GM18498 (cell line): ENCODE results near the gene ARSG.
"Not testable (repeated sequence)": the region's sequence is repeated elsewhere in the genome, so short reads cannot be mapped to it uniquely, and the experiment has no call there.

Experiments used
- ATAC-seq: cut with Tn5 transposase; IDR thresholded peaks from one replicate; pipeline ENCODE4 v1.9.1; 2021; ENCODE audit warnings: mild to moderate bottlenecking, moderate library complexity; ENCODE audit not compliant: unreplicated experiment

ARSG gene

GRCh38 chr17:68391561-68392268, 100.4 kb downstream of the ARSG start:
- ATAC-seq = no peak

- ATAC-seq = no peak
These were observed 103.5 kb downstream of the ARSG start for GRCh38 chr17:68394608-68395331.

GRCh38 chr17:68396226-68397107, 105.2 kb downstream of the ARSG start:
- no peak for ATAC-seq

GRCh38 chr17:68397108-68397536, 105.8 kb downstream of the ARSG start:
- no peak for ATAC-seq

- ATAC-seq = peak; percentile 90
These were observed 107.7 kb downstream of the ARSG start for GRCh38 chr17:68398691-68399637.

GRCh38 chr17:68399638-68400403, 108.5 kb downstream of the ARSG start:
- ATAC-seq = no peak

- no peak for ATAC-seq
These were observed 109.1 kb downstream of the ARSG start for GRCh38 chr17:68400404-68400735.

GRCh38 chr17:68401288-68401687, 110.0 kb downstream of the ARSG start:
- ATAC-seq = no peak

GRCh38 chr17:68403122-68403521, 111.8 kb downstream of the ARSG start:
- no peak for ATAC-seq

GRCh38 chr17:68403837-68404236, 112.5 kb downstream of the ARSG start:
- ATAC-seq = not testable (repeated sequence)

GRCh38 chr17:68407656-68408055, 116.4 kb downstream of the ARSG start:
- ATAC-seq = not testable (repeated sequence)

- not testable (repeated sequence) for ATAC-seq
These were observed 122.6 kb downstream of the ARSG start for GRCh38 chr17:68413597-68414560.

GRCh38 chr17:68414901-68415300, 123.6 kb downstream of the ARSG start:
- ATAC-seq = not testable (repeated sequence)

- no peak for ATAC-seq
These were observed 126.0 kb downstream of the ARSG start for GRCh38 chr17:68417317-68417716.

- ATAC-seq = no peak
These were observed 127.6 kb downstream of the ARSG start for GRCh38 chr17:68418876-68419275.

- ATAC-seq = no peak
These were observed 128.8 kb downstream of the ARSG start for GRCh38 chr17:68420065-68420464.

- no peak for ATAC-seq
These were observed 130.2 kb downstream of the ARSG start for GRCh38 chr17:68421486-68421885.

GRCh38 chr17:68422821-68423220, 131.5 kb downstream of the ARSG start:
- no peak for ATAC-seq
